Subcutaneous abdominal adipose tissue (tissue), 5 donors: ENCODE data around the gene METTL15.
"Not testable (repeated sequence)": the region's sequence is repeated elsewhere in the genome, so short reads cannot be mapped to it uniquely, and the experiment has no call there.

Experiments
- H3K27ac ChIP-seq: one replicate; pipeline ENCODE4 v1.7.0; 2013; ENCODE audit warnings: low read depth, mild to moderate bottlenecking, inconsistent platforms, low read length, moderate library complexity
- H3K27me3 ChIP-seq, 5 donors: one replicate each; pipeline ENCODE4 v1.7.0; 2013; ENCODE audit warnings: low read length in 5 of 5, inconsistent platforms in 1 of 5; ENCODE audit not compliant: control insufficient read depth in 5 of 5, insufficient read depth in 4 of 5
- H3K36me3 ChIP-seq, 5 donors: one replicate each; pipeline ENCODE4 v1.7.0; 2013; ENCODE audit warnings: low read length in 5 of 5; ENCODE audit not compliant: control insufficient read depth in 5 of 5, insufficient read depth in 5 of 5
- H3K4me1 ChIP-seq, 5 donors: one replicate each; pipeline ENCODE4 v1.7.0; 2013; ENCODE audit warnings: low read length in 5 of 5, mild to moderate bottlenecking in 3 of 5, moderate library complexity in 1 of 5; ENCODE audit not compliant: control insufficient read depth in 5 of 5, insufficient read depth in 5 of 5
- H3K4me3 ChIP-seq, 5 donors: one replicate each; pipeline ENCODE4 v1.7.0; 2013; ENCODE audit warnings: low read length in 5 of 5, low read depth in 1 of 5
- H3K9ac ChIP-seq, 5 donors: one replicate each; pipeline ENCODE4 v1.7.0; 2013; ENCODE audit warnings: low read length in 5 of 5, mild to moderate bottlenecking in 4 of 5, moderate library complexity in 3 of 5
- H3K9me3 ChIP-seq, 5 donors: one replicate each; pipeline ENCODE4 v1.7.0; 2013; ENCODE audit warnings: low read length in 5 of 5; ENCODE audit not compliant: control insufficient read depth in 5 of 5
- donor health status: healthy.
- donor health status: healthy.
- donor health status: healthy.
- donor health status: healthy.
- donor health status: healthy.

The METTL15 gene

GRCh38 chr11:28259177-28259843 is 151.1 kb downstream of the METTL15 start:
- Histone ChIP-seq H3K9ac (no peak overlapping the region), H3K9me3 (peaks cover 0 to 2% (median 0%) of the 10 kb centered on the region in 5 donors)

GRCh38 chr11:28268925-28269324 is 160.7 kb downstream of the METTL15 start:
- Histone ChIP-seq H3K36me3 (no peaks in the 10 kb centered on the region), H3K9ac (no peak overlapping the region), H3K9me3 (peaks cover 0 to 3% (median 0%) of the 10 kb centered on the region in 5 donors), H3K4me3 (no peak overlapping the region), H3K27ac (no peak overlapping the region), H3K4me1 (no peaks in the 10 kb centered on the region), H3K27me3 (no peaks in the 10 kb centered on the region)

More at GRCh38 chr11:28259177-28259843, 151.1 kb downstream of the METTL15 start:
- peaks cover 0 to 10% (median 0%) of the 10 kb centered on the region in 5 donors for H3K36me3 ChIP-seq
- peaks cover 0 to 5% (median 0%) of the 10 kb centered on the region in 5 donors for H3K4me1 ChIP-seq
- H3K4me3 ChIP-seq = no peak overlapping the region
- no peaks in the 10 kb centered on the region for H3K27me3 ChIP-seq
- no peak overlapping the region for H3K27ac ChIP-seq

- no peak overlapping the region for H3K9ac ChIP-seq
- no peak overlapping the region for H3K4me3 ChIP-seq
- H3K36me3 ChIP-seq = no peaks in the 10 kb centered on the region
- H3K4me1 ChIP-seq = no peaks in the 10 kb centered on the region
- H3K9me3 ChIP-seq = peaks cover 0 to 3% (median 0%) of the 10 kb centered on the region in 5 donors
- no peaks in the 10 kb centered on the region for H3K27me3 ChIP-seq
- no peak overlapping the region for H3K27ac ChIP-seq
Observed at GRCh38 chr11:28269586-28269985, 161.4 kb downstream of the METTL15 start.

- not testable (repeated sequence) for H3K27me3 ChIP-seq, H3K4me3 ChIP-seq, H3K36me3 ChIP-seq, H3K9ac ChIP-seq, H3K27ac ChIP-seq, H3K9me3 ChIP-seq, H3K4me1 ChIP-seq
Observed at GRCh38 chr11:28272247-28272646, 164.1 kb downstream of the METTL15 start.

- Histone ChIP-seq H3K9me3 (peaks cover 0 to 3% (median 0%) of the 10 kb centered on the region in 5 donors), H3K9ac (no peak overlapping the region), H3K27ac (no peak overlapping the region), H3K4me1 (no peaks in the 10 kb centered on the region), H3K36me3 (no peaks in the 10 kb centered on the region), H3K4me3 (no peak overlapping the region), H3K27me3 (no peaks in the 10 kb centered on the region)
Observed at GRCh38 chr11:28274216-28274615, 166.0 kb downstream of the METTL15 start.

GRCh38 chr11:28284196-28284595 is 176.0 kb downstream of the METTL15 start:
- Histone ChIP-seq H3K27ac (no peak overlapping the region), H3K9me3 (no peaks in the 10 kb centered on the region), H3K4me1 (no peaks in the 10 kb centered on the region), H3K27me3 (no peaks in the 10 kb centered on the region), H3K4me3 (no peak overlapping the region), H3K9ac (no peak overlapping the region), H3K36me3 (peaks cover 0 to 6% (median 0%) of the 10 kb centered on the region in 5 donors)

GRCh38 chr11:28289444-28289843 is 181.3 kb downstream of the METTL15 start:
- H3K9ac ChIP-seq = no peak overlapping the region

GRCh38 chr11:28290995-28291394 is 182.8 kb downstream of the METTL15 start:
- not testable (repeated sequence) for H3K27me3 ChIP-seq, H3K27ac ChIP-seq
- peaks cover 0 to 12% (median 2%) of the 10 kb centered on the region in 5 donors for H3K36me3 ChIP-seq

More at GRCh38 chr11:28289444-28289843, 181.3 kb downstream of the METTL15 start:
- no peaks in the 10 kb centered on the region for H3K4me1 ChIP-seq
- no peak overlapping the region for H3K27ac ChIP-seq
- peaks cover 0 to 12% (median 2%) of the 10 kb centered on the region in 5 donors for H3K36me3 ChIP-seq
- no peaks in the 10 kb centered on the region for H3K9me3 ChIP-seq
- no peak overlapping the region for H3K4me3 ChIP-seq
- no peaks in the 10 kb centered on the region for H3K27me3 ChIP-seq

GRCh38 chr11:28296426-28296825 is 188.2 kb downstream of the METTL15 start:
- Histone ChIP-seq H3K27ac (no peak overlapping the region), H3K27me3 (no peaks in the 10 kb centered on the region), H3K9me3 (no peaks in the 10 kb centered on the region), H3K4me3 (no peak overlapping the region), H3K4me1 (no peaks in the 10 kb centered on the region), H3K9ac (no peak overlapping the region), H3K36me3 (peaks cover 6 to 23% (median 14%) of the 10 kb centered on the region in 5 donors)

More at GRCh38 chr11:28290995-28291394, 182.8 kb downstream of the METTL15 start:
- H3K9me3 ChIP-seq, H3K9ac ChIP-seq, H3K4me3 ChIP-seq, H3K4me1 ChIP-seq: not testable (repeated sequence)

GRCh38 chr11:28298209-28298608 is 190.0 kb downstream of the METTL15 start:
- no peak overlapping the region for H3K27ac ChIP-seq
- H3K36me3 ChIP-seq = peaks cover 10 to 24% (median 17%) of the 10 kb centered on the region in 5 donors
- H3K27me3 ChIP-seq = no peaks in the 10 kb centered on the region
- no peak overlapping the region for H3K4me3 ChIP-seq
- no peak overlapping the region for H3K9ac ChIP-seq
- H3K4me1 ChIP-seq = no peaks in the 10 kb centered on the region
- H3K9me3 ChIP-seq = no peaks in the 10 kb centered on the region
